H1 (cell line): Measurements from ENCODE around the gene PCGF3. TPM values are rescaled to one million over a fixed set of nuclear protein-coding genes. Genes with fewer than 3 reads are reported as not detected.

Source experiments
- CTCF ChIA-PET: fragments of 300-600 bp; sonication (Branson Sonifier 250); formaldehyde crosslinking; loops from one replicate; lab custom pipeline; 2021; ENCODE audit not compliant: partially characterized antibody; lab: Charles Lee
- POLR2A ChIA-PET: fragments of 300-600 bp; sonication (Branson Sonifier 250); formaldehyde crosslinking; loops from one replicate; lab custom pipeline; 2021; ENCODE audit warnings: inconsistent platforms; ENCODE audit not compliant: partially characterized antibody; lab: Charles Lee
- DNase-seq, 2 experiments: peaks; one replicate each; pipeline versions ENCODE4 v3.0.0 to v3.0.0-alpha.2; 2010 to 2022; ENCODE audit warnings: low spot score in 2 of 2, low read depth in 1 of 2, mixed read lengths in 1 of 2
- FAIRE-seq: peaks from 2 replicates; lab custom pipeline; 2011; peaks lifted over from hg19 to GRCh38; lab: Jason Lieb, UNC
- H2AFZ ChIP-seq: 2 replicates; pipeline ENCODE4 v1.8.1; 2012; ENCODE audit warnings: low read length, inconsistent platforms
- H2AK5ac ChIP-seq: 2 replicates; pipeline ENCODE4 v1.6.1; 2013; ENCODE audit warnings: low read depth, low read length
- H2BK120ac ChIP-seq: replicated peaks from 2 replicates; pipeline ENCODE3; 2013; ENCODE audit warnings: low read depth, low read length, inconsistent platforms
- H2BK12ac ChIP-seq: 2 replicates; pipeline ENCODE4 v1.6.1; 2013; ENCODE audit warnings: low read depth, low read length
- H2BK15ac ChIP-seq: 2 replicates; pipeline ENCODE4 v1.6.1; 2013; ENCODE audit warnings: low read length
- H2BK20ac ChIP-seq: 2 replicates; pipeline ENCODE4 v1.6.1; 2013; ENCODE audit warnings: low read length
- H2BK5ac ChIP-seq: 2 replicates; pipeline ENCODE4 v1.6.1; 2013; ENCODE audit warnings: low read depth, low read length
- H3K14ac ChIP-seq: 2 replicates; pipeline ENCODE4 v1.6.1; 2013; ENCODE audit warnings: inconsistent platforms; ENCODE audit not compliant: insufficient read length
- H3K18ac ChIP-seq: 2 replicates; pipeline ENCODE4 v1.6.1; 2013; ENCODE audit warnings: low read length; ENCODE audit errors: extremely low read depth
- H3K23ac ChIP-seq: 2 replicates; pipeline ENCODE4 v1.6.1; 2013; ENCODE audit warnings: inconsistent platforms; ENCODE audit not compliant: insufficient read length
- H3K23me2 ChIP-seq: 2 replicates; pipeline ENCODE4 v1.6.1; 2013; ENCODE audit warnings: low read depth, low read length
- H3K27ac ChIP-seq: 2 replicates; pipeline ENCODE4 v1.6.1; 2011; ENCODE audit warnings: low read depth, low read length, inconsistent platforms
- H3K27me3 ChIP-seq, 4 experiments: replicated peaks in 1 of 4; 1 replicate in 1 of 4; 2 replicates in 3 of 4; pipeline versions ENCODE4 v1.6.1 to v1.8.1; 2011 to 2013; ENCODE audit warnings: low read length in 3 of 4, mild to moderate bottlenecking in 3 of 4, inconsistent platforms in 2 of 4, mixed read lengths in 2 of 4, moderate library complexity in 1 of 4; ENCODE audit not compliant: control insufficient read depth in 3 of 4, insufficient read depth in 3 of 4; ENCODE audit errors: extremely low read depth in 1 of 4
- H3K36me3 ChIP-seq, 4 experiments: 2 replicates each; pipeline versions ENCODE4 v1.6.1 to v1.8.1; 2011 to 2013; ENCODE audit warnings: mild to moderate bottlenecking in 4 of 4, low read length in 3 of 4, moderate library complexity in 2 of 4, control low read depth in 1 of 4, inconsistent platforms in 1 of 4; ENCODE audit not compliant: insufficient read depth in 4 of 4, control insufficient read depth in 2 of 4
- H3K4ac ChIP-seq: replicated peaks from 2 replicates; pipeline ENCODE3; 2013; ENCODE audit warnings: low read length, low read depth, mixed read lengths, inconsistent platforms; ENCODE audit not compliant: insufficient read length
- H3K4me1 ChIP-seq, 4 experiments: replicated peaks in 1 of 4; 1 replicate in 1 of 4; 2 replicates in 3 of 4; pipeline versions ENCODE4 v1.6.1 to v1.8.1; 2011 to 2013; ENCODE audit warnings: low read length in 3 of 4, inconsistent platforms in 2 of 4, mixed read lengths in 1 of 4; ENCODE audit not compliant: insufficient read depth in 4 of 4, control insufficient read depth in 3 of 4
- H3K4me2 ChIP-seq, 2 experiments: 2 replicates each; pipeline versions ENCODE4 v1.6.1 to v1.8.1; 2011 to 2013; ENCODE audit warnings: low read depth in 2 of 2, low read length in 2 of 2, control low read depth in 1 of 2, inconsistent platforms in 1 of 2, mild to moderate bottlenecking in 1 of 2; ENCODE audit not compliant: insufficient read depth in 1 of 2
- H3K4me3 ChIP-seq, 4 experiments: fragments of 200-600, 300-600 bp in 1 of 4; sonication (generic), shearing (Covaris generic), sonication (Bioruptor Twin) in 1 of 4; 2 replicates each; pipeline versions ENCODE4 v1.5.1 to v1.8.1; 2011 to 2016; ENCODE audit warnings: low read length in 4 of 4, low read depth in 3 of 4, control low read depth in 2 of 4, inconsistent platforms in 2 of 4, mild to moderate bottlenecking in 2 of 4, mixed read lengths in 1 of 4, moderate library complexity in 1 of 4; ENCODE audit not compliant: insufficient read depth in 2 of 4; ENCODE audit errors: extremely low read depth in 1 of 4
- H3K56ac ChIP-seq: replicated peaks from 2 replicates; pipeline ENCODE3; 2013; ENCODE audit warnings: low read depth, mild to moderate bottlenecking, mixed read lengths, low read length, inconsistent platforms; ENCODE audit not compliant: insufficient read length
- H3K79me1 ChIP-seq: 2 replicates; pipeline ENCODE4 v1.6.1; 2013; ENCODE audit warnings: low read depth, low read length, control low read depth
- H3K79me2 ChIP-seq, 2 experiments: 2 replicates each; pipeline versions ENCODE4 v1.6.1 to v1.8.1; 2012 to 2013; ENCODE audit warnings: low read length in 2 of 2, mild to moderate bottlenecking in 2 of 2, inconsistent platforms in 1 of 2; ENCODE audit not compliant: insufficient read depth in 2 of 2, control insufficient read depth in 1 of 2
- H3K9ac ChIP-seq, 4 experiments: replicated peaks in 1 of 4; 1 replicate in 1 of 4; 2 replicates in 3 of 4; pipeline versions ENCODE4 v1.6.1 to v1.8.1; 2011 to 2013; ENCODE audit warnings: low read depth in 3 of 4, low read length in 3 of 4, control low read depth in 2 of 4, mild to moderate bottlenecking in 2 of 4, moderate library complexity in 2 of 4, inconsistent platforms in 1 of 4; ENCODE audit errors: extremely low read depth in 1 of 4
- H3K9me3 ChIP-seq, 2 experiments: 2 replicates each; pipeline versions ENCODE4 v1.6.1 to v1.8.1; 2012 to 2013; ENCODE audit warnings: mild to moderate bottlenecking in 2 of 2, moderate library complexity in 2 of 2, control low read depth in 1 of 2, inconsistent platforms in 1 of 2, low read depth in 1 of 2, low read length in 1 of 2, mixed read lengths in 1 of 2; ENCODE audit not compliant: insufficient read depth in 2 of 2
- H4K20me1 ChIP-seq, 2 experiments: replicated peaks in 1 of 2; 2 replicates each; pipeline versions ENCODE3 to v1.8.1; 2011 to 2013; ENCODE audit warnings: inconsistent platforms in 2 of 2, low read length in 2 of 2, mild to moderate bottlenecking in 1 of 2; ENCODE audit not compliant: insufficient read depth in 2 of 2, control insufficient read depth in 1 of 2
- H4K5ac ChIP-seq: 2 replicates; pipeline ENCODE4 v1.6.1; 2013; ENCODE audit warnings: low read length, low read depth, mixed read lengths, inconsistent platforms; ENCODE audit not compliant: insufficient read length
- H4K8ac ChIP-seq: 2 replicates; pipeline ENCODE4 v1.8.0; 2013; ENCODE audit warnings: mild to moderate bottlenecking, moderate library complexity, low read length, inconsistent platforms; ENCODE audit not compliant: insufficient read depth; ENCODE audit errors: extremely low read depth
- H4K91ac ChIP-seq: replicated peaks from 2 replicates; pipeline ENCODE3; 2013; ENCODE audit warnings: low read length, mixed read lengths, inconsistent platforms; ENCODE audit not compliant: insufficient read length
- POLR2A ChIP-seq, 2 experiments: IDR thresholded peaks; 1 replicate in 1 of 2; 2 replicates in 1 of 2; pipeline ENCODE4 v1.6.1; 2011; ENCODE audit warnings: low read depth in 2 of 2, low read length in 2 of 2, mild to moderate bottlenecking in 2 of 2; ENCODE audit errors: control extremely low read depth in 1 of 2
- RXRA ChIP-seq: IDR thresholded peaks from 2 replicates; pipeline ENCODE4 v1.6.1; 2011; ENCODE audit warnings: low read depth, mild to moderate bottlenecking, low read length, moderate library complexity; ENCODE audit not compliant: insufficient read depth
- WGBS, 2 experiments: shearing (Covaris generic) in 1 of 2; methylation state at CpG; one replicate each; pipeline versions ENCODE4 v1.1.6 to v1.1.7; 2013 to 2015; ENCODE audit warnings: low lambda C conversion rate in 2 of 2, mixed read lengths in 2 of 2, inconsistent platforms in 1 of 2, low coverage in 1 of 2, missing lambda C conversion rate in 1 of 2; ENCODE audit not compliant: insufficient replicate concordance in 2 of 2, insufficient coverage in 1 of 2, insufficient read length in 1 of 2; ENCODE audit errors: extremely low coverage in 1 of 2, missing lambda C conversion rate in 1 of 2; 5-methylcytosine and 5-hydroxymethylcytosine counted together
- polyA plus RNA-seq, 7 experiments: library from polyadenylated mRNA; depleted of rRNA in 3 of 7; stranded (reverse) in 5 of 7; unstranded in 2 of 7; fragments of >200 nt in 5 of 7; fragments of 200-250 nt in 2 of 7; gene quantifications; 1 replicate in 5 of 7; 2 replicates in 1 of 7; 4 replicates in 1 of 7; pipeline versions ENCODE4 v1.2.1 to v1.2.3, GENCODE V29; 2011 to 2013; ENCODE audit warnings: missing spikeins in 2 of 7, mixed read lengths in 2 of 7
- total RNA-seq: library from RNA; stranded (reverse); fragmentation: NEBNext Ultra II Directional; extraction: Animal tissue kit (Norgen Biotek cat#: 25700); gene quantifications from 2 replicates; pipeline ENCODE4 v1.2.1, GENCODE V29; 2021

Gene PCGF3
- total and polyA plus RNA-seq, 2 of the 8 experiments (the other 6 are each of a cell fraction or from before 2014, with no cell fraction given): 52.7 to 52.9 TPM

DNA sequence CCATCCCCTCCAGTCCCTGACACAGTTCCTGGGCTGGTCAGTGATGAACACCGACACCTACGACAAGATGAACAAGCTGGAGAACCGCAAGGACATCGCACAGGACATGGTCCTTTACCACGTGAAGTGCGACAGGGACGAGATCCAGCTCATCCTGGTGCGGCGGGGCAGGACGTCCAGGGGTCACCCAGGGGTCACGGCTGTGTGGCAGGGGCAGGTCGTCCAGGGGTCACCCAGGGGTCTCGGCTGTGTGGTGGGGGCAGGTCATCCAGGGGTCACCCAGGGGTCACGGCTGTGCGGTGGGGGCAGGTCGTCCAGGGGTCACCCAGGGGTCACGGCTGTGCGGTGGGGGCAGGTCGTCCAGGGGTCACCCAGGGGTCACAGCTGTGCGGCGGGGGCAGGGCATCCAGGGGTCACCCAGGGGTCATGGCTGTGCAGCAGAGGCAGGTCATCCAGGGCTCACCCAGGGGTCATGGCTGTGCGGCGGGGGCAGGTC is 48.2 kb upstream of the PCGF3 start:
- Histone ChIP-seq H3K23ac (no peak overlapping the region), H3K14ac (no peak overlapping the region), H3K27me3 (peaks cover 0 to 11% (median 0%) of the 10 kb centered on the region in 4 experiments; a peak in 2 of 7 replicates), H3K27ac (no peak overlapping the region), H3K36me3 (no peaks in the 10 kb centered on the region; a peak in 1 of 8 replicates), H3K9ac (no peak overlapping the region), H3K9me3 (no peaks in the 10 kb centered on the region), H2AFZ (no peak overlapping the region), H3K18ac (no peak overlapping the region), H4K8ac (no peak overlapping the region), H3K4me2 (no peak overlapping the region), H4K5ac (no peak overlapping the region), H2BK5ac (no peak overlapping the region), H3K56ac (no peak overlapping the region), H4K20me1 (peaks cover 0 to 20% of the 10 kb centered on the region in 2 experiments), H3K4me3 (no peak overlapping the region), H2BK15ac (no peak overlapping the region), H2BK20ac (no peak overlapping the region), H4K91ac (no peak overlapping the region), H3K79me2 (no peaks in the 10 kb centered on the region), H3K79me1 (no peaks in the 10 kb centered on the region), H3K4me1 (no peaks in the 10 kb centered on the region), H3K4ac (no peak overlapping the region), H2BK120ac (no peak overlapping the region), H2AK5ac (no peak overlapping the region), H2BK12ac (no peak overlapping the region), H3K23me2 (peaks cover 4% of the 10 kb centered on the region; the same call in 1 of the 2 replicates)
- no peak for FAIRE-seq
- ChIA-PET POLR2A (interaction anchor here (0.6 to 1.5 kb wide), 6 partner anchors 8 to 395 kb away, joined by 3 to 7 read pairs (median 3); no protein-coding TSS in a partner anchor), CTCF (interaction anchor here (0.6 to 0.7 kb wide), 3 partner anchors 8 to 68 kb away, joined by 3 read pairs; no protein-coding TSS in a partner anchor)
- no peak for DNase-seq
- 89% methylated on average over 12 of the region's 23 CpGs; no CpG with 5 or more reads in 1 of the 2 experiments for WGBS, 2 experiments
- no peak for TF ChIP-seq POLR2A (IDR thresholded peaks at IDR 0.05; ENCODE audit: control extremely low read depth in 1 of 2, low read depth in 2 of 2, low read length in 2 of 2)
- TF ChIP-seq RXRA: peak; percentile 98
